ENCODE measurements around the gene SPRED3. TPM values are rescaled to one million over a fixed set of nuclear protein-coding genes. Genes with fewer than 3 reads are reported as not detected.
A peak's percentile ranks its signal among the peaks of the same experiment; 100 is the strongest.

The SPRED3 gene
- total and polyA plus RNA-seq, 2 of the 8 experiments (the other 6 are each of a cell fraction or from before 2014, with no cell fraction given) = 8.1 to 10.3 TPM

GRCh38 chr19:38420935-38421334 lies 32.4 kb downstream of the SPRED3 start:
- TF ChIP-seq CEBPB (IDR thresholded peaks at IDR 0.05; ENCODE audit: low read depth, low read length) (no peak), YY1 (IDR thresholded peaks at IDR 0.05; ENCODE audit: low read depth, low read length) (no peak), TBP (IDR thresholded peaks at IDR 0.05; ENCODE audit: low read depth, low read length) (no peak), HDAC2 (IDR thresholded peaks at IDR 0.05; ENCODE audit: borderline replicate concordance in 1 of 2, low read depth in 2 of 2, low read length in 2 of 2) (no peak), RXRA (IDR thresholded peaks at IDR 0.05; ENCODE audit: insufficient read depth, low read depth, low read length) (no peak), SRF (IDR thresholded peaks at IDR 0.05; ENCODE audit: low read depth, low read length) (no peak), POLR2A (IDR thresholded peaks at IDR 0.05; ENCODE audit: control extremely low read depth in 1 of 2, low read depth in 2 of 2, low read length in 2 of 2) (no peak), CHD2 (IDR thresholded peaks at IDR 0.05; ENCODE audit: low read length) (no peak), MAFK (IDR thresholded peaks at IDR 0.05; ENCODE audit: low read depth, low read length) (no peak)
- FAIRE-seq (no peak), DNase-seq (ENCODE audit: low read depth in 1 of 2, low spot score in 2 of 2) (no peak)
- H3K27ac ChIP-seq (ENCODE audit: low read depth, low read length) = no peak overlapping the region
- no peaks in the 10 kb centered on the region for H4K20me1 ChIP-seq (replicated peaks in 1 of 2; ENCODE audit: control insufficient read depth in 1 of 2, insufficient read depth in 2 of 2, low read length in 2 of 2)
- H4K5ac ChIP-seq (ENCODE audit: insufficient read length, low read depth, low read length) = no peak overlapping the region
- no peaks in the 10 kb centered on the region for H3K79me2 ChIP-seq (ENCODE audit: control insufficient read depth in 1 of 2, insufficient read depth in 2 of 2, low read length in 2 of 2)
- no peak overlapping the region for H3K14ac ChIP-seq (ENCODE audit: insufficient read length)
- no peak overlapping the region for H3K4me3 ChIP-seq (ENCODE audit: extremely low read depth in 1 of 4, insufficient read depth in 2 of 4, low read depth in 3 of 4, low read length in 4 of 4)
- H2AFZ ChIP-seq (ENCODE audit: low read length) = no peak overlapping the region
- no peak overlapping the region for H2BK120ac ChIP-seq (replicated peaks; ENCODE audit: low read depth, low read length)
- H4K8ac ChIP-seq (ENCODE audit: extremely low read depth, insufficient read depth, low read length) = no peak overlapping the region
- H3K36me3 ChIP-seq (ENCODE audit: control insufficient read depth in 2 of 4, insufficient read depth in 4 of 4, low read length in 3 of 4) = no peaks in the 10 kb centered on the region
- H4K91ac ChIP-seq (replicated peaks; ENCODE audit: insufficient read length, low read length) = no peak overlapping the region
- no peak overlapping the region for H2BK5ac ChIP-seq (ENCODE audit: low read depth, low read length)
- 0 out of 2 replicates have a peak overlapping the region, but pooled peaks have one; percentile 95 for H2BK15ac ChIP-seq (ENCODE audit: low read length)
- no peak overlapping the region for H3K56ac ChIP-seq (replicated peaks; ENCODE audit: insufficient read length, low read depth, low read length)
- H3K23ac ChIP-seq (ENCODE audit: insufficient read length) = no peak overlapping the region
- ChIA-PET POLR2A (ENCODE audit: partially characterized antibody) (interaction anchor here (1.0 to 1.4 kb wide), 4 partner anchors 11 to 26 kb away, joined by 3 to 6 read pairs (median 4); no protein-coding TSS in a partner anchor), CTCF (ENCODE audit: partially characterized antibody) (interaction anchor here (1.2 to 2.3 kb wide), 3 partner anchors 14 to 19 kb away, joined by 4 to 10 read pairs (median 5); partner anchors contain the start of gene FAM98C)
- H3K4ac ChIP-seq (replicated peaks; ENCODE audit: insufficient read length, low read depth, low read length) = no peak overlapping the region
- no peaks in the 10 kb centered on the region for H3K79me1 ChIP-seq (ENCODE audit: low read depth, low read length)
- no peak overlapping the region for H2BK12ac ChIP-seq (ENCODE audit: low read depth, low read length)
- no peak overlapping the region for H2AK5ac ChIP-seq (ENCODE audit: low read depth, low read length)
- H3K4me1 ChIP-seq (replicated peaks in 1 of 4; ENCODE audit: control insufficient read depth in 3 of 4, insufficient read depth in 4 of 4, low read length in 3 of 4) = peaks cover 4 to 19% (median 14%) of the 10 kb centered on the region in 4 experiments; a peak in 6 of 7 replicates
- no peak overlapping the region for H2BK20ac ChIP-seq (ENCODE audit: low read length)
- H3K9ac ChIP-seq (replicated peaks in 1 of 4; ENCODE audit: extremely low read depth in 1 of 4, low read depth in 3 of 4, low read length in 3 of 4) = no peak overlapping the region
- peaks cover 0 to 9% (median 5%) of the 10 kb centered on the region in 4 experiments; a peak in 4 of 7 replicates for H3K27me3 ChIP-seq (replicated peaks in 1 of 4; ENCODE audit: control insufficient read depth in 3 of 4, extremely low read depth in 1 of 4, insufficient read depth in 3 of 4, low read length in 3 of 4)
- no peak overlapping the region for H3K4me2 ChIP-seq (ENCODE audit: insufficient read depth in 1 of 2, low read depth in 2 of 2, low read length in 2 of 2)
- H3K18ac ChIP-seq (ENCODE audit: extremely low read depth, low read length) = no peak overlapping the region
- no peaks in the 10 kb centered on the region for H3K9me3 ChIP-seq (ENCODE audit: insufficient read depth in 2 of 2, low read depth in 1 of 2, low read length in 1 of 2)
- WGBS, 2 experiments (ENCODE audit: extremely low coverage in 1 of 2, insufficient coverage in 1 of 2, insufficient read length in 1 of 2, insufficient replicate concordance in 2 of 2, low coverage in 1 of 2, low lambda C conversion rate in 2 of 2, missing lambda C conversion rate in 1 of 2) = 93% methylated on average over 9 of the region's 9 CpGs; no CpG with 5 or more reads in 1 of the 2 experiments
- peaks cover 7% of the 10 kb centered on the region for H3K23me2 ChIP-seq (ENCODE audit: low read depth, low read length)
